HG02610 (cell line): Measurements from ENCODE around the gene HDAC7.
"Not testable (repeated sequence)": the region's sequence is repeated elsewhere in the genome, so short reads cannot be mapped to it uniquely, and the experiment has no call there.

Source experiments
- ATAC-seq: cut with Tn5 transposase; IDR thresholded peaks from one replicate; pipeline ENCODE4 v1.9.1; 2021; ENCODE audit warnings: mild to moderate bottlenecking, moderate library complexity; ENCODE audit not compliant: unreplicated experiment

The HDAC7 gene

GRCh38 chr12:47815447-47815846, 4.3 kb downstream of the HDAC7 start:
- ATAC-seq: not testable (repeated sequence)

- ATAC-seq: no peak
Measured at GRCh38 chr12:47814539-47815170, 5.0 kb downstream of the HDAC7 start.

- peak; percentile 15 for ATAC-seq
Measured at GRCh38 chr12:47813511-47814196, 6.0 kb downstream of the HDAC7 start.

GRCh38 chr12:47812797-47813510, 6.7 kb downstream of the HDAC7 start:
- ATAC-seq: peak; percentile 74

GRCh38 chr12:47811581-47812484, 7.9 kb downstream of the HDAC7 start:
- ATAC-seq: no peak

GRCh38 chr12:47811072-47811396, 8.7 kb downstream of the HDAC7 start:
- no peak for ATAC-seq

GRCh38 chr12:47809518-47809917, 10.2 kb downstream of the HDAC7 start:
- ATAC-seq: not testable (repeated sequence)

- no peak for ATAC-seq
Measured at GRCh38 chr12:47808574-47809365, 10.9 kb downstream of the HDAC7 start.

- ATAC-seq: no peak
Measured at GRCh38 chr12:47808050-47808449, 11.7 kb downstream of the HDAC7 start.

GRCh38 chr12:47807338-47807737, 12.4 kb downstream of the HDAC7 start:
- no peak for ATAC-seq

GRCh38 chr12:47805417-47805816, 14.3 kb downstream of the HDAC7 start:
- ATAC-seq: no peak

- ATAC-seq: no peak
Measured at GRCh38 chr12:47804171-47804570, 15.5 kb downstream of the HDAC7 start.

- ATAC-seq: no peak
Measured at GRCh38 chr12:47803191-47803875, 16.4 kb downstream of the HDAC7 start.

- ATAC-seq: no peak
Measured at GRCh38 chr12:47802312-47802711, 17.4 kb downstream of the HDAC7 start.

- no peak for ATAC-seq
Measured at GRCh38 chr12:47801904-47802246, 17.8 kb downstream of the HDAC7 start.

- no peak for ATAC-seq
Measured at GRCh38 chr12:47801170-47801903, 18.4 kb downstream of the HDAC7 start.

- no peak for ATAC-seq
Measured at GRCh38 chr12:47800582-47800981, 19.1 kb downstream of the HDAC7 start.

GRCh38 chr12:47799357-47799955, 20.2 kb downstream of the HDAC7 start:
- ATAC-seq: no peak
